ENCODE results near the gene PLEKHJ1.

GRCh38 chr19:2283835-2284507 lies 47.8 kb upstream of the PLEKHJ1 start:
- TF ChIP-seq CTCF (conservative IDR thresholded peaks at IDR 0.05; ENCODE audit: low read length) (no peak), EZH2phosphoT487 (IDR thresholded peaks at IDR 0.05; ENCODE audit: borderline replicate concordance) (no peak)

Measured in Loucy (cell line).